A549 (cell line): ENCODE measurements around the gene PID1. TPM values are rescaled to one million over a fixed set of nuclear protein-coding genes. Genes with fewer than 3 reads are reported as not detected.

Experiments
- ATAC-seq, 2 experiments: fragments of 200-7000 bp in 1 of 2; fragments of >200 bp in 1 of 2; cut with Nextera tagmentation in 1 of 2; cut with Tn5 transposase in 1 of 2; 3 replicates each; pipeline versions ENCODE4 v1.8.0 to v1.9.1; 2018 to 2020; ENCODE audit warnings: mild to moderate bottlenecking in 1 of 2, moderate library complexity in 1 of 2
- CTCF ChIA-PET: fragments of 300-600 bp; sonication (Branson Sonifier 250); formaldehyde crosslinking; extraction: SDS; loops from one replicate; lab custom pipeline; 2021; ENCODE audit warnings: antibody characterized with exemption, inconsistent platforms; lab: Yijun Ruan, JAX
- POLR2A ChIA-PET: fragments of 350-600 bp; formaldehyde crosslinking; extraction: SDS; loops from one replicate; lab custom pipeline; 2021; ENCODE audit warnings: antibody characterized with exemption, inconsistent platforms; lab: Yijun Ruan, JAX
- DNase-seq, 2 experiments: peaks; one replicate each; pipeline versions ENCODE4 v3.0.0 to v3.0.0-alpha.2; 2011 to 2016; ENCODE audit warnings: low read depth in 1 of 2, low spot score in 1 of 2
- FAIRE-seq: peaks from 2 replicates; lab custom pipeline; 2011; peaks lifted over from hg19 to GRCh38; lab: Jason Lieb, UNC
- H3K27ac ChIP-seq, 2 experiments: fragments of >200 bp; sonication (Bioruptor Twin); formaldehyde crosslinking; 3 replicates each; pipeline ENCODE4 v1.5.1; 2016 to 2017
- H3K4me1 ChIP-seq: fragments of >200 bp; sonication (Bioruptor Twin); formaldehyde crosslinking; 3 replicates; pipeline ENCODE4 v1.6.1; 2016
- H3K4me2 ChIP-seq: fragments of >200 bp; sonication (Bioruptor Twin); formaldehyde crosslinking; 3 replicates; pipeline ENCODE4 v1.6.1; 2016
- H3K4me3 ChIP-seq: fragments of >200 bp; sonication (Bioruptor Twin); formaldehyde crosslinking; 3 replicates; pipeline ENCODE4 v1.5.1; 2016
- H3K9me3 ChIP-seq: fragments of >200 bp; sonication (Bioruptor Twin); formaldehyde crosslinking; 3 replicates; pipeline ENCODE4 v1.6.1; 2016
- ATOH8 ChIP-seq: fragments of 250-450 bp; sonication (Bioruptor Pico); IDR thresholded peaks from 2 replicates; pipeline ENCODE4 v1.5.0; 2020; ENCODE audit warnings: low read depth, mild to moderate bottlenecking, moderate library complexity
- CBX2 ChIP-seq: fragments of 200-600 bp; sonication (generic); IDR thresholded peaks from 2 replicates; pipeline ENCODE4 v1.6.1; 2016; ENCODE audit warnings: low read depth, mild to moderate bottlenecking, borderline replicate concordance
- E2F6 ChIP-seq: IDR thresholded peaks from 2 replicates; pipeline ENCODE4 v1.6.1; 2012; ENCODE audit warnings: low read depth, borderline replicate concordance
- EHMT2 ChIP-seq: fragments of 200-600 bp; sonication (generic); IDR thresholded peaks from 2 replicates; pipeline ENCODE4 v1.6.1; 2016; ENCODE audit warnings: antibody characterized with exemption, low read depth, mild to moderate bottlenecking, moderate library complexity
- EP300 ChIP-seq, 2 experiments: fragments of >200 bp; sonication (Bioruptor Twin); formaldehyde crosslinking; IDR thresholded peaks; 2 replicates in 1 of 2; 3 replicates in 1 of 2; pipeline ENCODE4 v1.6.1; 2016 to 2017
- FOXS1 ChIP-seq: fragments of 250-450 bp; sonication (Bioruptor Pico); IDR thresholded peaks from 2 replicates; pipeline ENCODE4 v1.5.0; 2020; ENCODE audit warnings: mild to moderate bottlenecking, moderate library complexity
- KDM5A ChIP-seq: fragments of 200-600 bp; sonication (generic); IDR thresholded peaks from 2 replicates; pipeline ENCODE4 v1.6.1; 2016; ENCODE audit warnings: antibody characterized with exemption, mild to moderate bottlenecking
- MAZ ChIP-seq: fragments of 150-350 bp; IDR thresholded peaks from 2 replicates; pipeline ENCODE4 v1.6.1; 2014; ENCODE audit warnings: antibody characterized with exemption, low read depth, low read length, borderline replicate concordance
- MYC ChIP-seq: IDR thresholded peaks from 2 replicates; pipeline ENCODE4 v1.6.1; 2012; ENCODE audit warnings: mild to moderate bottlenecking, inconsistent platforms, low read length, improper control_type of control experiment, borderline replicate concordance
- NR3C1 ChIP-seq: fragments of >200 bp; sonication (Bioruptor Twin); formaldehyde crosslinking; IDR thresholded peaks from 3 replicates; pipeline ENCODE4 v1.6.1; 2017
- PBX3 ChIP-seq: IDR thresholded peaks from 2 replicates; pipeline ENCODE4 v1.6.1; 2012
- POLR2A ChIP-seq: IDR thresholded peaks from 2 replicates; pipeline ENCODE4 v1.6.1; 2012; ENCODE audit warnings: mild to moderate bottlenecking, low read length
- RAD21 ChIP-seq, 2 experiments: fragments of >200 bp in 1 of 2; sonication (Bioruptor Twin) in 1 of 2; formaldehyde crosslinking in 1 of 2; IDR thresholded peaks in 1 of 2; conservative IDR thresholded peaks in 1 of 2; 2 replicates in 1 of 2; 3 replicates in 1 of 2; pipeline ENCODE4 v1.6.1; 2012 to 2018; ENCODE audit warnings: inconsistent platforms in 1 of 2
- REST ChIP-seq: fragments of 200-600 bp; sonication (generic); IDR thresholded peaks from 2 replicates; pipeline ENCODE4 v1.6.1; 2016; ENCODE audit warnings: antibody characterized with exemption, mild to moderate bottlenecking, moderate library complexity
- RFX5 ChIP-seq: fragments of 450-650 bp; IDR thresholded peaks from 2 replicates; pipeline ENCODE4 v1.7.1; 2014; ENCODE audit warnings: antibody characterized with exemption, mild to moderate bottlenecking, moderate library complexity
- TP53 ChIP-seq: fragments of 250-450 bp; sonication (Bioruptor Pico); IDR thresholded peaks from 2 replicates; pipeline ENCODE4 v1.5.0; 2021; ENCODE audit warnings: mild to moderate bottlenecking, moderate library complexity
- ZSCAN20 ChIP-seq: fragments of 250-450 bp; sonication (Bioruptor Pico); IDR thresholded peaks from 2 replicates; pipeline ENCODE4 v1.8.0; 2022; ENCODE audit warnings: mild to moderate bottlenecking, moderate library complexity
- WGBS: methylation state at CpG from one replicate; pipeline ENCODE4 v1.1.6; 2017; ENCODE audit errors: missing lambda C conversion rate; 5-methylcytosine and 5-hydroxymethylcytosine counted together
- polyA plus RNA-seq, 4 experiments: library from polyadenylated mRNA; depleted of rRNA in 3 of 4; stranded (reverse); fragments of >200 nt; fragmentation: RNase III in 1 of 4; extraction: RNeasy Plus Mini Kit Qiagen cat#74134 plus additional on column Dnase treatment in 1 of 4; gene quantifications; 2 replicates in 3 of 4; 3 replicates in 1 of 4; pipeline ENCODE4 v1.2.3, GENCODE V29; 2011 to 2017
- TF ChIP-seq, protein P1 (sequence below): fragments of >200 bp; sonication (Bioruptor Twin); formaldehyde crosslinking; IDR thresholded peaks from 2 replicates; pipeline ENCODE4 v1.6.1; 2016

Gene PID1
- polyA plus RNA-seq, 2 of the 4 experiments (the other 2 are of a cell fraction): 0.75 to 2.7 TPM

DNA sequence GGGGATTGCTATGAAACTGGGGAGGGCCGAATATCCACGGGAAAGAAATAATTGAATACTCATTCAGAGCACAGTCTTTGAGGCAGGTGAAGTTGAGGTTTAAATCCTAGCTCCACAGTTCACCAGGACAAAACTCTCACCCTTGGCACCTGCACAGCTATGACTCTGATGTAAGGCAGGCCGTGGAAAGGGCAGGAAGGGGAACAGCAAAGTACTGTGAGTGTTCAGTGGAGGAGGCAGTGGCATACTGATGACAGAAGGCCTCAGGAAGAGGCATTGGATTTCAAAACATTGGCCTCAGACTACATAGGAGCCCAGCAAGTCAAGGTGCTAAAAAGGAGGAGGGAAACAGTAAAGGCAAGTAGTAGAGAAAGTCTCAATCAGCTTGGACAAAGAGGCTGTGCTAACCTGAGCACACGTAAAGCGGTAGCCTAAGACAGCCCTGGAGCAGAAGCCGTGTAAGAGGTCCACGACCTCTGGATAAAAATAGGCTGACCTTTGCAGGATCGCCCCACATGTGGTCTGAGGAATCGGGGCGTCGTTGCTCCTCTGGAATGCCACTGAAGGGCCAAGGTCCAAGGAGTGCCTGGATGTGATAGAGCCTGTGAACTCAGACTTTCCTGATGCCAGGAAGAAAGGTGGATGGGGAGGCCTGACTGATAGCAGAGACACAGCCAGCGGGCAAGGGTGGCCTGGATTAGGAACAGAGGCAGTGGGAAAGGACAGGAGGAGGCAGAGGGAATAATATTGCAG is 243.6 kb downstream of the PID1 start:
- TF ChIP-seq RAD21 (conservative IDR thresholded peaks at IDR 0.05 in 1 of 2, IDR thresholded peaks at IDR 0.05 in 1 of 2) (no peak), RFX5 (no peak), ZSCAN20 (CRISPR knock-in tag) (no peak), MAZ (no peak)
- TF ChIP-seq, all 56 proteins: peak for 0
- 26% methylated on average over 12 of the region's 12 CpGs for WGBS
- no peak overlapping the region for H3K4me2 ChIP-seq
- ATAC-seq (no peak), FAIRE-seq (no peak), DNase-seq (no peak)
- H3K4me1 ChIP-seq: no peaks in the 10 kb centered on the region
- ChIA-PET POLR2A (no interaction called here), CTCF (no interaction called here)
- no peak overlapping the region for H3K4me3 ChIP-seq
- no peak overlapping the region for H3K27ac ChIP-seq
- H3K9me3 ChIP-seq: no peaks in the 10 kb centered on the region

DNA sequence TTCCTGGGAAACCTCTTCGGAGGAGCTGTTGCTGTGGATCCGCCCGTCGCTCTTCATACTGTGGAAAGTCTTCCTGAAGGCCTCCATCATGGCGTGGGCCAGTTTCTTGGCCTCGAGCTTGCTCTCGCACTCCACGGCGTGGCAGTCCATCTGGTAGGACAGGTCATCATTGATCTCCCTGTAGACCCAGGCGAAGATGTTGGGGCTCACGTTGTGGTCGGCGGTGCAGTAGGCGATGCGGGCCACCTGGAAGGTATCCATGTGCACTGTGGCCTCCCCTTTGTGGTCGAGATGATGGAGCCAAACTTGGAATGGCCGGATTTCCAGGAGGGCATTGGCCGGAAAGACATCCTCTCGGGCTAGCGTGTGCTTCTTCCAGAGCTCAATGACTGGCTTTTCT is 245.4 kb downstream of the PID1 start:
- H3K4me3 ChIP-seq: no peak overlapping the region
- ChIA-PET CTCF (interaction anchor here (0.9 to 1.1 kb wide), 2 partner anchors 8 to 27 kb away, joined by 3 read pairs; no protein-coding TSS in a partner anchor), POLR2A (no interaction called here)
- FAIRE-seq (no peak), DNase-seq (no peak), ATAC-seq (no peak)
- no peaks in the 10 kb centered on the region for H3K4me1 ChIP-seq
- H3K27ac ChIP-seq: no peak overlapping the region
- H3K4me2 ChIP-seq: no peak overlapping the region
- no peaks in the 10 kb centered on the region for H3K9me3 ChIP-seq
- TF ChIP-seq CBX2 (no peak), ATOH8 (CRISPR knock-in tag) (no peak), MYC (no peak), FOXS1 (CRISPR knock-in tag) (no peak), PBX3 (no peak), NR3C1 (no peak), TP53 (CRISPR knock-in tag) (no peak), REST (no peak), POLR2A (no peak), E2F6 (no peak), EHMT2 (no peak), RFX5 (no peak), EP300 (IDR thresholded peaks at IDR 0.05) (no peak), KDM5A (no peak)
- TF ChIP-seq, protein P1, sequence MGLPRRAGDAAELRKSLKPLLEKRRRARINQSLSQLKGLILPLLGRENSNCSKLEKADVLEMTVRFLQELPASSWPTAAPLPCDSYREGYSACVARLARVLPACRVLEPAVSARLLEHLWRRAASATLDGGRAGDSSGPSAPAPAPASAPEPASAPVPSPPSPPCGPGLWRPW: no peak
- 50% methylated on average over 20 of the region's 20 CpGs for WGBS
